HG03565 (cell line): Measurements from ENCODE around the gene CLPX.
"Not testable (repeated sequence)": the region's sequence is repeated elsewhere in the genome, so short reads cannot be mapped to it uniquely, and the experiment has no call there.

Experiments used
- ATAC-seq: cut with Tn5 transposase; IDR thresholded peaks from one replicate; pipeline ENCODE4 v1.9.1; 2021; ENCODE audit warnings: mild to moderate bottlenecking, moderate library complexity; ENCODE audit not compliant: unreplicated experiment

Gene CLPX

DNA sequence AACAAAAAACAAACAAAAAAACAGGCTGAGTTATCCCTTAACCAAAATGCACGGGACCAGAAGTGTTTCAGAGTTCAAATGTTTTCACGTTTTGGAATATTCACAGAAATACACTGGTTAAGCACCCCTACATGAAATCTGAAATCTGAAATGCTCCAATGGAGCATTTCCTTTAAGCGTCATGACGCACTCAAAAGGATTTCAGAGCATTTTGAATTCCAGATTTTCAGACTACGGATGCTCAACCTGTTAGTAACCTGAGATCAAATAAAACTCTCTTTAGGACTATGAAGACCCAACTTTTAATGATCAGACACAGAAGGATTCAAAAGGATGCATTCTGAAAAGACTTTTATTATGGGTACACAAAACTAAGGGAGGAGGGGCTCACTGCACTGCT lies 9.6 kb downstream of the CLPX start:
- no peak for ATAC-seq

DNA sequence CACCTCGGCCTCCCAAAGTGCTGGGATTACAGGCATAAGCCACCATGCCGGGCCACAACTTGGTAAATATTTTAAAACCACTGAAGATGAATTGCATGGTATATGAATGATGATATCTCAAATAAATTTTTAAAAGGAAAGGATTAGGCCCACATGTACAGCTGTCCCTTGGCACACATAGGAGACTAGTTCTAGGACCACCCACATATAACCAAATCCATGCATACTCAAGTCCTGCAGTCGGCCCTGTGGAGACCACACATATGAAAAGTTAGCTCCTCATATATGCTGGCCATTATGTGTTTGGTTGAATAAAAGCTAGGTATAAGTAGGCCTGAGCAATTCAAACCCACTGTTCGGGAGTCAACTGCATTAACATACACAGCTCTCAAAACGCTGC lies 10.6 kb downstream of the CLPX start:
- no peak for ATAC-seq

DNA sequence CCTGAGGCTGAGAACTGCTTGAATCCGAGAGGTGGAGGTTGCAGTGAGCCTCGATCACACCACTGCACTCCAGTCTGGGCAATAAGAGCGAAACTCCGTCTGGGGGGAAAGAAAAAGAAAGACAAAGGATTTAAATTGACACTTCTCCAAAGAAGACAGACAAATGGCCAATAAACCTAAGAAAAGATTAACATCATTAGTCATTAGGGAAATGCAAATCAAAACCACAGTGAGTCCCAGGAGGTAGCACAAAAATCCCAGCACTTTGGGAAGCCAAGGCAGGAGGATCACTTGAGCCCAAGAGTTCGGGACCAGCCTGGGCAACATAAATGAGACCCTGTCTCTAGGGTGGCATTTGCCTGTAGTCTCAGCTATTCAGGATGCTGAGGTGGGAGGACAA lies 12.6 kb downstream of the CLPX start:
- ATAC-seq: no peak

- ATAC-seq: no peak
These were observed 13.7 kb downstream of the CLPX start for GRCh38 chr15:65171428-65171827.

DNA sequence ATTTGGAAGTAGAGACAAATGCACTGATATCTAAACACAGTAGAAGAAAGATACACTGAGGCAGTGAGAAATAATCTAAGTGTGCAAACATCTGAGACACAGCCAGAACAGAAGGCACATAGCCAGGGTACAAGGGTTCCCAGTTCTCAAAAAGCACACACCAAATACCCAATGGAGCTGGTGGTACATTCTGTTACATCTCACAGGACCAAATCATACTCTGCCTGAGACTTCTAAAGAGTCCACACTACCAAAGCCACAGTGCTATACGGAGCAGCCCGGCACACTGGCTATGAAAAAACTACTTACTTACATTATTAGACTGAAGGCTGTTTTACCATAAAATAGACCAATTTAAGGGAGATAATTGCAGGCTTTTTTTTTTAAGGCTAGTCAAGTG lies 19.3 kb downstream of the CLPX start:
- ATAC-seq: no peak

- no peak for ATAC-seq
These were observed 21.0 kb downstream of the CLPX start for GRCh38 chr15:65164139-65164538.

GRCh38 chr15:65163041-65163440 lies 22.1 kb downstream of the CLPX start:
- no peak for ATAC-seq

- no peak for ATAC-seq
These were observed 28.4 kb downstream of the CLPX start for GRCh38 chr15:65156692-65157091.

GRCh38 chr15:65154720-65155119 lies 30.4 kb downstream of the CLPX start:
- no peak for ATAC-seq

DNA sequence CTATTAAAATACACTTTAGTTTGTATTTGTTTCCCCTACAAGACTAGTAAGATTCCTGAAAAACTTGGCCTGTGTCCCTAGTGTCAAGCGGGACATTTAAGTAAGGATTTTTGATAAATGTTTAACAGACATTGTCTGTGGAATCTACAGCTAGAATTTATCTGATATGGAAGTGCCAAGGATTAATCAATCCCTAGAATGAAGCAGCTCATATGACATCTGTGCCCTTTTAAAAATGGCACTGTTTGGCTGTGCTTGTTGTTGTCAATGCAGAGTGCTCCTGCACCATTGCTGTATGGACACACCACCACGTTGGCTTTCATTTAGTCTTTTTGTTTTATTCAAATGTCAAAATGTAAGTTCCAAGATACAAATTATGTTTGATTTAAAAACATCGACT lies 37.2 kb downstream of the CLPX start:
- no peak for ATAC-seq

DNA sequence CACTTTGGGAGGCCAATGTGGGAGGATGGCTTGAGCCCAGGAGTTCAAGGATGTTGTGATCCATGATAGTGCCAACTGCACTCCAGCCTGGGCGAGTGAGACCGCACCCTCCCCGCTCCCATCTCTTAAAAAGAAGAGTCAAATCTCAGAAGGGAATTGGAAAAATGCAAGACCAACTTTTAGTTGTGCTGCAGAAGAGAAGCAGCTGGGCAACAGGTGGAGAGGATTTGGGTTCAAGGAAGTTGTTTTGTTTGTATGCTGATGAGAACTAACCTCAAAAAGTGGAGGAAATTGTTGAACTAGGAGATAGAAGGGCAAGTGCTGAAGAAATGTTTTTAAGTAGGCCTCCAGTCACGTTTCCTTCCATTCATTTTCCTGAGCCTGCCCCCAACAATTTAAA lies 38.7 kb downstream of the CLPX start:
- no peak for ATAC-seq

- not testable (repeated sequence) for ATAC-seq
These were observed 46.5 kb downstream of the CLPX start for GRCh38 chr15:65138631-65139030.

DNA sequence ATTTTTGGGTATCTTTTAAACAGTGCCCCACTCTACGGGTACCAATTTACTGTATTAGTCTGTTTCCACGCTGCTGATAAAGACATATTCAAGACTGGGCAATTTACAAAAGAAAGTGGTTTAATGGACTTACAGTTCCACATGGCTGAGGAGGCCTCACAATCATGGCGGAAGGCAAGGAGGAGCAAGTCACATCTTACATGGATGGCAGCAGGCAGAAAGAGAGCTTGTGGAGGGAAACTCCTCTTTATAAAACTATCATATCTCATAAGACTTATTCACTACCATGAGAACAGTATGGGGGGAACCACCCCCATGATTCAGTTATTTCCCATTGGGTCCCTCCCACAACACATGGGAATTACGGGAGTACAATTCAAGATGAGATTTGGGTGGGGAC lies 47.2 kb downstream of the CLPX start:
- not testable (repeated sequence) for ATAC-seq

DNA sequence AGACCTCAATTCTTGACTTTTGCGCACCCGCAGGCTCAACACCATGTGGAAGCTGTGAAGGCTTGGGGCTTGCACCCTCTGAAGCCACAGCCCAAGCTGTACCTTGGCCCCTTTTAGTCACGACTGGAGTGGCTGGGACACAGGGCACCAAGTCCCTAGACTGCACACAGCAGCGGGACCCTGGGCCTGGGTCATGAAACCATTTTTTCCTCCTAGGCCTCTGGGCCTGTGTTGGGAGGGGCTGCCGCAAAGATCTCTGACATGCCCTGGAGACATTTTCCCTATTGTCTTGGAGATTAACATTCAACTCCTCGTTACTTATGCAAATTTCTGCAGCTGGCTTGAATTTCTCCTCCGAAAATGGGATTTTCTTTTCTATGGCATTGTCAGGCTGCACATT lies 48.1 kb downstream of the CLPX start:
- ATAC-seq: not testable (repeated sequence)

GRCh38 chr15:65134538-65134937 lies 50.6 kb downstream of the CLPX start:
- no peak for ATAC-seq

DNA sequence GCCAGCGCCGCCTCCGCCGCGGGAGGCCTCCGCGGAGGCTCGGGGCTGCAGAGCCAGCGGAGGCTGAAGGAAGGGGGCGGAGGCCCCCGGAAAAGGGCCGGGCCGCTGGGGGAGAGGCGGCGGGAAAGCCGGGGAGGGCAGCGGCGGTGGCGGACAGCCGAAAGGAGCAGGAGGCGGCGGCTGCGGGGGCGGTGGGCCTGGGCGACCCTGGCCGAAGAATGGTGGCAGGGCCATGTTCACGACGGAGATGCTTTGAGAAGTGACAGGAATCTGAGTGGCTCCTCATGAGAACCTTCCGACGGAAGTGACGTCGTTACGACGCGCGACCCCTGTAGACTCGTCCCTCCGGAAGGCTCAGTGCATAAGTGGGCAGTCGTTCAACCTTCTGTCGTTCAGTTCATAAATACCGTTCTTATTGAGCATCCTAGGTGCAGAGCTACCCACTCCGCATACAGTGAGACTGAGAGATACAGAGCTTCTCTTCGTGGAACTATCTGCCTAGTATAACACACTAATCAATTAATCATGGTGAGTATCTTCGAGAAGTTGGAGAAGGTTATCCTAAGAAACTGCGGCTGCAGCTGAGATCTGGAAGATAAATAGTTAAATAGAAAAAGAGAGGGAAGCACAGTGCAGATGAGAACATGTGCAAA lies 51.5 kb downstream of the CLPX start, which contains the start of gene PDCD7:
PDCD7 (minus strand) TSS at position 261 of the 653 bp plus-strand sequence; CDS start at position 234, 27 bp downstream.
- ATAC-seq: peak; percentile 75

GRCh38 chr15:65132878-65133547 lies 52.1 kb downstream of the CLPX start:
- ATAC-seq: peak; percentile 37

GRCh38 chr15:65130941-65131340 lies 54.2 kb downstream of the CLPX start:
- no peak for ATAC-seq

GRCh38 chr15:65115542-65115941 lies 69.6 kb downstream of the CLPX start:
- no peak for ATAC-seq

DNA sequence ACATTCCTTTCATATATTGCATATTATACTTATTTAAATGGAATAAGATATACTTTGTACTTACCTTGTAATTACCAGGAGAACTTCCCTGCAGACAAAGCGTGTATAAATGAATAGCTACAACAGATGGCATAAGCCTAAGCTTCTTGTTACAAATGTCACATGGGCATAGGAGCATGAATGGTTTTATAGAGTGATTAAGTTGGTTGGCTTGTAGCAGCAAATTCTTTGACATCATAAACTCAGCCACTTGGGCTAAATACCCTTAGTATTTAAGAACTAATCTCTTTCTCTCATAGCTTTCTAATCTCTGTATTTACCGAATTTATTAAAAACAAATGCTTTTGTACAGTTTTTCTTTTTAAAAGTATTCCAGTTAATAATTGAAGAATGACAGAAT lies 70.1 kb downstream of the CLPX start, which contains the start of gene UBAP1L:
UBAP1L (minus strand) TSS at position 115 of the 400 bp plus-strand sequence. CDS start 8,985 bp downstream, outside the sequence.
- ATAC-seq: no peak

DNA sequence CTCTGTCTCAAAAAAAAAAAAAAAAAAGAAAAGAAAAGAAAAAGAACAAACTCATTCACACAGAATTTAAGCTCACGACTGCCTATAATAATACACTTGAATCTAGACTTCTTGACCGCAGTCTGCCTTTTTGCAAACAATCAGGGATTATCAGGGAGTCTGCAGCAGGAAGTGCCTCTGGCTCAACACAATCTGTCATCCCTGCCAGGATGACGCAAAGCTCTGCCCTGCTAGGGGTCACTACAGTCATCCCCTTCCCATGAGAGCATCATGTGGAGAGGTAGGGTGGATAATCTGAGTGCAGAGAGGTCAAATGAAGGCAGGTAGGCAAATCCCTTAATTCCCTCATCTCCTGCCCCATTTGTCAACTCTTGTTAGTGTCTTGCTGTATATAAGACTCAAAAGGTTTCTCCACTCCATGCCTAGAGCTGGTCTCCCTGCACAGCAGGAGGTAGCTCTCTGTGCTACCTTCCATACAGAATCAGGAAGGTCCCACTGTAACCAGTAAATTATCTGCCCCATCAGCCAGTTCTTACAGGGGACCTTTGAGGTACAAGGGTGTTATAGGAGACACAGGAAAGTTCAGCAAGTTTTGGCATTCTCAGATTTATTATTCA lies 74.4 kb downstream of the CLPX start:
- no peak for ATAC-seq

DNA sequence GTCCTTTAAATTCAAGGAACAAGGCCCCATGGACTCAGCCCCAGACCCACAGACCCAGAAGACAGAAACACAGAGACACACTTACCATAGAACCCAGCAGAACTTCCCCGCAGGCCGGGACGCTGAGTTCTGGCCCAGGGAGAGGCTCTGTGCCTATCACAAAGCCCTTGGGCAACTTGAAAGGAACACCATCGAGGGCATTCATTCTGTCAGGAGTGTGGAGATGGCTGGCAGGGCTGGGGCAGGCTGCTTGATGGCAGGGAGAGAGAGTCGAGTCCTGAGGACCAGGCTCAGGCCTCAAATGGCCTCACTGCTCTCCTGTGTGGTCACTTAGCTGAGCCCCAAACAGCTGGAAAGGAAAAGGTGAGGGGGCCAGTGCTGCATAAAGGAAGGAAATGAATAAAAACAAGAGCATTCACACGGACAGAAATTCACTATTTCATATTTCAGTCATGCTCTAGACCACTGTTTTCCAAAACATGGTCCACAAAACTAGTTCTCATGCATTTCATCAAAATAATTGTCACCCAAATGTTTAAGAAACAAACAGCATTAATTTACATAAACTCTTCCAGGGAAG lies 79.0 kb downstream of the CLPX start:
- no peak for ATAC-seq
